Measurements from ENCODE around the gene ALKBH3.

The ALKBH3 gene

DNA sequence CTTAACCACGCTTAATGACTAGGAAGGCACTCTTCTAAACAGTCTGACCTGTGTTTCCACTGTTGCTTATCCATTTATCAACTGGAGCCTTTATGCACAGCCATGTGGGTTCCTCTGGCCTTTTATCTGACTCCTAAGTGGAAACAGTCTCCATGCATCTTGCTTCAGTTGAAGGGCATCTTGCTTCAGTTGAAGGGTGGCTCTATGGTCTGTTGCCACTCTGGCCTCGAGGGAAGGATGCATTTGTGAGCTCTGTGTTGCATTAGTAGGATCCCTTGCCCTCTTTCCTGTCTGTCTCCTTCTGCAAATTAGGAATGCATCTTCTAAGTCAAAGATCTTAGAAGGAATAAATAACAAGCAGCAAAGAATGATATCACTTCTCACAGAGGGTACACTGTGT is 36.0 kb downstream of the ALKBH3 start:
- TF ChIP-seq, protein P1, sequence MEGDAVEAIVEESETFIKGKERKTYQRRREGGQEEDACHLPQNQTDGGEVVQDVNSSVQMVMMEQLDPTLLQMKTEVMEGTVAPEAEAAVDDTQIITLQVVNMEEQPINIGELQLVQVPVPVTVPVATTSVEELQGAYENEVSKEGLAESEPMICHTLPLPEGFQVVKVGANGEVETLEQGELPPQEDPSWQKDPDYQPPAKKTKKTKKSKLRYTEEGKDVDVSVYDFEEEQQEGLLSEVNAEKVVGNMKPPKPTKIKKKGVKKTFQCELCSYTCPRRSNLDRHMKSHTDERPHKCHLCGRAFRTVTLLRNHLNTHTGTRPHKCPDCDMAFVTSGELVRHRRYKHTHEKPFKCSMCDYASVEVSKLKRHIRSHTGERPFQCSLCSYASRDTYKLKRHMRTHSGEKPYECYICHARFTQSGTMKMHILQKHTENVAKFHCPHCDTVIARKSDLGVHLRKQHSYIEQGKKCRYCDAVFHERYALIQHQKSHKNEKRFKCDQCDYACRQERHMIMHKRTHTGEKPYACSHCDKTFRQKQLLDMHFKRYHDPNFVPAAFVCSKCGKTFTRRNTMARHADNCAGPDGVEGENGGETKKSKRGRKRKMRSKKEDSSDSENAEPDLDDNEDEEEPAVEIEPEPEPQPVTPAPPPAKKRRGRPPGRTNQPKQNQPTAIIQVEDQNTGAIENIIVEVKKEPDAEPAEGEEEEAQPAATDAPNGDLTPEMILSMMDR (conservative IDR thresholded peaks at IDR 0.05): no peak
- no peak overlapping the region for H3K27ac ChIP-seq

DNA sequence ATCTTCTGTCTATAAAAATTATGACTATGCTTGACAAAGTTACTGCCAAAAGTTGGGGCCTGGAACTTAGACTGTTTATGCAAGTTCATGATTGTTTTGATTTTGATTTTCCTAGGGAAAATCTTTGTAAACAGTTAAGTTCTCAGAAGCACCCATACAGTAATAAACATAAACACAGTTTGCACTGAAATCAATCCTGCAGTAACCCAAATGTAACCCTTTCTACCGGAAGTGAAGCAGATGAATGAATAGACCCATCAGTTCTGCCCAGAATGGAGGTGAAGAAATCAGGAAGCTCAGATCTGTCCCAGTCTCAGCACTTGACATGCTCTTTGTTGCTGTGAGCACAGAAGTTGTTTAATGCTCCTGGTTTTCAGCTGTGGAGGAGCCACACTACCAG is 37.2 kb downstream of the ALKBH3 start:
- TF ChIP-seq, protein P1 (conservative IDR thresholded peaks at IDR 0.05): no peak
- H3K27ac ChIP-seq: no peak overlapping the region

DNA sequence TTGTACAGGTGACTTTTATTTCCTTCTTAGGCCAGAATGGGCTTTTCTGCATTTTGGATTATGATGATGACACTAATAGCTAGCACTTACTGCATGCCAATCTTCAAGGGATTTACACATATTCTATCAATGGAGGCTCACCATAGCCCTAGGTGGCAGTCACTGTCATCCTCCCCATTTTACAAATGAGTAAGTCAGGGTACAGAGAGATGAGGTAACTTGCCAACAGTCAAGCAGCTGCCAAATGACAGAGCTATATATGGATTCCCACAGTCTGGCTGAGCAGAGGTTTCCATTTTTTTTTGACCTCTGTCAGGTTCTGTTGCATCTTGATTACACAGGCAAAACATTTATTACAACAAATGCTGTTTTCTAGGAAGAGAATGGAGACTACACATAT is 38.0 kb downstream of the ALKBH3 start:
- no peak overlapping the region for H3K27ac ChIP-seq
- TF ChIP-seq, protein P1 (conservative IDR thresholded peaks at IDR 0.05): no peak

DNA sequence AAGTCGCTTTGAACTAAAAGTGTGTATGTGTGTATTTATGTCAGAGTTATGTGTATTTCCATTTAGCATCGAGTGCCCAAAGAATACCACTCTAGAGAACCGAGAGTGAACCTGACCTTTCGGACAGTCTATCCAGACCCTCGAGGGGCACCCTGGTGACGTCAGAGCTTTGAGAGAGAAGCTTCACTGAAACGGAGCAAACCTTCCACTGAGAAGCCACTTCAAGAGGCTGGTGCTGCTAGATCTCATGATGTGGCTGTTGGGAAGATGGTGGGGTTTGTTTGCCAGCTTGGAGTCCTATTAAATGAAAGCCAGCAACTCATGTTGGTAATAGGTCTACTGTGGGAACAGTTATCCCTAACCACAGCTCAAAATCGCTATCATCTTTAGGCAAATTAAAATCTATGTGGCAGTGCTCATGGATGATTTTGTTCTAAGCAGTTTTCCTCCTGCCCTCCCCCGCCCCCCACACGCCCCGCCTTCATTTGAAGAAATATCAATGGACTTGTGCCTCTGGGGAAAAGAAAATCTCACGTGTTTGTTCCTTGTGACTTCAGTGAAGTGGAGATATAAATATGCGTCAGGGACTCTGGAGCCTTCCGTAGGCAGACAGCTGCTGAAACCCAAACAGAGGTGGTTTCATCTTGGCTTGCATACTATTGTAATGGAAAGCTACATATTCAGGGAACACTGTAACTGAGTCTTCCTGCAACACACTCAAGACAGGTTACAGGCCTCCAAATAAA is 39.4 kb downstream of the ALKBH3 start:
- TF ChIP-seq, protein P1 (conservative IDR thresholded peaks at IDR 0.05): no peak
- no peak overlapping the region for H3K27ac ChIP-seq

DNA sequence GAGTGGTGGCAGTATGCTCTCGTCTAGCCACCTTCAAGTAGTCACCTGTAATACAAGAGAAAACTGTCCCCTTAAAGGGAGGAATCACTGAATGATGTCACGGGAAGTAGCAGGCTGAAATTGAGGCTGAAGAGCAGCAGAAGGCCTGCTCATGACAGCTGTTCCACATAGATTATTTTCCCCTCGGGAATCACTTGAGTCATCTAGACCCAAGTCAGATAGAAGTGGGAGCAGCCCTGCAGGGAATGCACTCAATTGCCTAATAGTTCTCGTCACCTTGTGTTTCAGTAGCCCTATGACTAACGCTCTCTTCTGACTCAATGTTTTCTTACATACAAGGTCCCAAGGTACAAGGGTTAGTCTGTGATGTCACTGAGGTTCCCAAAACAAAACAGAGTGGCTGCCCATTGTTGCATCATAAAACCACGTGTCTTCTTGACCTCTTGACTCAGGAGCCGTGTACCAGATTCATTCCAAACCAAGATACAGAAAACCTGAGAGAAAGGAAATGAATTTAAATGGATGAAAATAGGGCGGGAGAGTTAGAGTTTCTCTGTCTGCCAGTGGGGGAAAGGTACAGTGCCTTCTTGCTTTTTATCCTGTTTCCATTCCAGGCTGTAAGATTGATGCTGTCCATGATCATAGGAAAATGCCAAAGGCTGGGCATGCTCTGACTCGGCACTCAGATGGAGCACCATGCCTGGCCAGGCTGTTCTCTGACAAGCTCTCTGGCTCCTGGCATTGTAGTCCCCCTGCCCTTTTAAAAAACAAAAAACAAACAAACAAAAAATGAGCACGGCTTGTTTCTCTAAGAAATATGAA is 40.2 kb downstream of the ALKBH3 start:
- TF ChIP-seq, protein P1 (conservative IDR thresholded peaks at IDR 0.05): no peak
- H3K27ac ChIP-seq: no peak overlapping the region

DNA sequence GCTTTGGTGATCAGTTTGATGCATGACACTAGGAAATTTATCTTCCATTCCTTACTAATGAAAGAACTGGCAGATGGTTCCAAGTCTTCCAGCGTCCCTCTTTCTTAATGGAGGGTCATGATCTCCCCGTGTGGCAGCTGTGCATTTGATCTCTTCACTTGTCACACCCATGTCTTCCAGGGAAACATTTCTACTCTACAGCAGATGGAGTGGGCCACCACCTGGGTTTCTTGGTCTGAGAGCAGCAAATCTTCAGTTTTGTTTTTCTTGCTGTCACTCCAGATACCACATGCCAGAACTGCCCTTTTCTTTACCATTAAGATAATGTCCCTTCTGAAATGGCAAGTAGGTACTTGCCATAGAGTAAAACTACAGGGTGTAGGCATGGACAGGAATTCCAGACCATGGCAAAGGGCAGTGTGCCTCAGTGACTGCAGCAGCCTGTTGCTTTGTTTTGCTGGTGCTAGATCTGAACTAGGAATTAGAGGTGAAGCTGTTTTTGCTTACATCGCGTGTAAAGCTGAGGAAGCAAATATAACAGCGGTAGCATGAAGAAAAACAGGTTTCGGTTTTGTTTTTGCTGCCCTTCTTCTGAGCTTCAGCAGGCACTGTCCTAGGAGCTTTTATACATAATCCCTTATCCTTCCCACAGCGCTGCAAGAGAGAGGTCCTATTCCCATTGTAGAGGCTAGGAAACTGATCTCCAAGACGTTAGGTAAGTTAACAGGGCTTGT is 41.1 kb downstream of the ALKBH3 start:
- TF ChIP-seq, protein P1 (conservative IDR thresholded peaks at IDR 0.05): no peak
- H3K27ac ChIP-seq: no peak overlapping the region

DNA sequence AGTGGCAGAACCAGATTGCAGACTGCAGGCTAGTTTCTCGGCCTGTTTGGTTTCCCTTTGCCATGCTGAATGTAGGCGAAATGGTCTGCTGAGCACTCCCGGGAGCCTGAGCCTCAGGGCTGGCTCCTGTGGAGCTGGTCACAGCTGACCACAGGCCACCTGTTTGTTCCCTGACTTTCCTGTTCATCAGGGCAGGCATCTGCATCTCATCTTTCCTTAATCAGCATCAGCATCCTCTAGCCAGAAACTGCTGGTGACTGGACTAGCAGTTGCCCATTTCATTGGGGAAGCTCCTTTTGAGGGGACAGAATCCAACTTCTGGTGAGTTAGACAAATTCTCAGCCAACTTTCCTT is 41.6 kb downstream of the ALKBH3 start:
- no peak overlapping the region for H3K27ac ChIP-seq
- TF ChIP-seq, protein P1 (conservative IDR thresholded peaks at IDR 0.05): no peak

Data from VCaP (cell line).